ENCODE results near the gene KRTAP5-6. TPM values are rescaled to one million over a fixed set of nuclear protein-coding genes. Genes with fewer than 3 reads are reported as not detected.
"Not testable (repeated sequence)": the region's sequence is repeated elsewhere in the genome, so short reads cannot be mapped to it uniquely, and the experiment has no call there.

KRTAP5-6 gene
- total RNA-seq, 1 donor from 2014 or later, result not detected

DNA sequence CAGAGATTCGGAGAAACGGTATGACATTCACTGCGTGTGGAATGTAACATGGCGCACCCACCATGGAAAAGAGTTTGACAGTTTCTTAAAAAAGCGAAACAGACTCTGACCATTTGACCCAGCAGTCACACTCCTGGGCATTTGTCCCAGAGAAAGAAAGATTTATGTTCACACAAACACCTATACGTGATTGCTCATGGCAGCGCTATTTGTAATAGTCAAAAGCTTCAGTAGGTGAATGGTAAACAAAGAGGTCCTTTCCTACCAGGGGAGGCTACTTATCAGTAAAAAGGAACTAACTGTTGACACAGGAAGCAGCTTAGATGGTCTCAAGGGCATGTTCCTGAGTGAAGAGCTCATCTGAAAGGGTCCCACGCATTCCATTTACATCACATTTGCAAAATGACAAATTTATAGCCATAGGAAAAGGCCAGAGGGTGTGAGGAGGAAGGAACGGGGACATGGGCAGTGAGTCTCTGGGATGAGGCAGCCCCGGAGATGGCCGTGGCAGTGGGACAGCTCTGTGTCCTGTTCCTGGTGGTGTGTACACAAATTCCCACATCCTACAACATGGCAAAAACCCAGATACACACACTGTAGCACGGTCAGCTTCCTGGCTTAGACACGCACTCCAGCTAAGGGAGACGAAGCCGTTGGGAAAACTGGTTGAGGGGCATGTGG, 14.6 kb upstream of the KRTAP5-6 start:
- DNase-seq (ENCODE audit: low spot score), result no peak
- no peaks in the 10 kb centered on the region for H3K9me3 Mint-ChIP-seq (ENCODE audit: unreplicated experiment)
- H3K27me3 Mint-ChIP-seq (ENCODE audit: unreplicated experiment), result no peaks in the 10 kb centered on the region
- H3K27ac Mint-ChIP-seq (ENCODE audit: unreplicated experiment), result peak overlapping the region; percentile 0
- H3K4me1 Mint-ChIP-seq (ENCODE audit: unreplicated experiment), result peaks cover 13% of the 10 kb centered on the region
- no peaks in the 10 kb centered on the region for H3K36me3 Mint-ChIP-seq (ENCODE audit: low read depth, unreplicated experiment)
- TF ChIP-seq, protein P1, sequence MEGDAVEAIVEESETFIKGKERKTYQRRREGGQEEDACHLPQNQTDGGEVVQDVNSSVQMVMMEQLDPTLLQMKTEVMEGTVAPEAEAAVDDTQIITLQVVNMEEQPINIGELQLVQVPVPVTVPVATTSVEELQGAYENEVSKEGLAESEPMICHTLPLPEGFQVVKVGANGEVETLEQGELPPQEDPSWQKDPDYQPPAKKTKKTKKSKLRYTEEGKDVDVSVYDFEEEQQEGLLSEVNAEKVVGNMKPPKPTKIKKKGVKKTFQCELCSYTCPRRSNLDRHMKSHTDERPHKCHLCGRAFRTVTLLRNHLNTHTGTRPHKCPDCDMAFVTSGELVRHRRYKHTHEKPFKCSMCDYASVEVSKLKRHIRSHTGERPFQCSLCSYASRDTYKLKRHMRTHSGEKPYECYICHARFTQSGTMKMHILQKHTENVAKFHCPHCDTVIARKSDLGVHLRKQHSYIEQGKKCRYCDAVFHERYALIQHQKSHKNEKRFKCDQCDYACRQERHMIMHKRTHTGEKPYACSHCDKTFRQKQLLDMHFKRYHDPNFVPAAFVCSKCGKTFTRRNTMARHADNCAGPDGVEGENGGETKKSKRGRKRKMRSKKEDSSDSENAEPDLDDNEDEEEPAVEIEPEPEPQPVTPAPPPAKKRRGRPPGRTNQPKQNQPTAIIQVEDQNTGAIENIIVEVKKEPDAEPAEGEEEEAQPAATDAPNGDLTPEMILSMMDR (IDR thresholded peaks at IDR 0.05; ENCODE audit: unreplicated experiment), result no peak
- no peak overlapping the region for H3K4me3 Mint-ChIP-seq (ENCODE audit: unreplicated experiment)

DNA sequence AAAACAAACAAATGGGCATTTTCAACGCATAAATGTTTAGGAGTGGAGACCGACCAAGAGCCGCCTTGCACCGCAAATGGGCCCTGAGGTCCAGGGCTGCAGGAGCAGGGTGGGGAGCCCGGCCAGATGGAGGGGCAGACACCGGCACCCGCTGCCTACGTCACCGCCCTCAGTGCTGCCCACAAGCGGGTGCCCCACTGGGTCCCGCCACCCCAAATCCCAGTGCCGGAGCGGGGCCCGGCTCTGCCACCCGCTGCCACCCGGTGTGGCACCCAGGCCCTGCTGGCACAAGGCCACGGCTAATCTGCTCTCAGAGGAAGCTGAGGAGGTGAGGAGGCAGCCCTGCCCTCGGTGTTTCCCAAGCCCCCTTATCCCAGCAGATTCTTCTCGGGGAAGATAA, 13.8 kb upstream of the KRTAP5-6 start:
- not testable (repeated sequence) for H3K36me3 Mint-ChIP-seq (ENCODE audit: low read depth, unreplicated experiment); H3K27ac Mint-ChIP-seq (ENCODE audit: unreplicated experiment); DNase-seq (ENCODE audit: low spot score); H3K27me3 Mint-ChIP-seq (ENCODE audit: unreplicated experiment); H3K4me3 Mint-ChIP-seq (ENCODE audit: unreplicated experiment); H3K9me3 Mint-ChIP-seq (ENCODE audit: unreplicated experiment)
- peaks cover 13% of the 10 kb centered on the region for H3K4me1 Mint-ChIP-seq (ENCODE audit: unreplicated experiment)

DNA sequence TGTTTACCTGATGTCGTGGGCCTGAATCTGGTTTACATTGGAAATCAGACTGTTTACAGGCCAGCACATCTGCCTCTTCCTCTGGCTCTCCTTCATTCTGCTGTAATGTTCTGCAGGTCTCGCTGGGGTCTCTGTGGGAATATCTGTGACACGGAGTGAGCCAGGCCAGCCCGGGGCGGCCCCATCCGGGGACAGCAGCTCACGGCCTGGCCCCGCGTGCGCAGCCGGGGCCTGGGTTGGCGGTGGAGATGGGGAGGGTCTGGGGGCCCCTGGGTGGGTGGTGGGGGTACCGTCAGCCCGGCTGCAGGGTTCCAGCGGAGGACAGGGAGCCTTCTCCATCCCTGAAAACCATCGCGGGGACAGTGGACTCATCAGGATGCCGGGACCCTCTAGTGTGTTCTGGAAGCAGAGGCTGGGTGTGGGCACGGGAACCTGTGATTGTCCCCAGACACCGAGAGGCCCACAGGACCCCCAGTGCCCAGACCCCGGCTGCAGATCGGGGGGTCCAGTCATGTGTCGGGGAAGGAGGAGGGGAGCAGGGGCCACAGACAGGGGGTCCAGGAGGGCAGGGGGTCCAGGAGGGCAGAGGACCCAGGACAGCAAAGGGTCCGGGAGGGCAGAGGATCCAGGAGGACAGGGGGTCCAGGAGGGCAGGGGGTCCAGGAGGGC, 13.0 kb upstream of the KRTAP5-6 start:
- not testable (repeated sequence) for H3K9me3 Mint-ChIP-seq (ENCODE audit: unreplicated experiment); H3K27ac Mint-ChIP-seq (ENCODE audit: unreplicated experiment); H3K4me3 Mint-ChIP-seq (ENCODE audit: unreplicated experiment); H3K36me3 Mint-ChIP-seq (ENCODE audit: low read depth, unreplicated experiment); H3K27me3 Mint-ChIP-seq (ENCODE audit: unreplicated experiment); DNase-seq (ENCODE audit: low spot score)
- peaks cover 13% of the 10 kb centered on the region for H3K4me1 Mint-ChIP-seq (ENCODE audit: unreplicated experiment)

DNA sequence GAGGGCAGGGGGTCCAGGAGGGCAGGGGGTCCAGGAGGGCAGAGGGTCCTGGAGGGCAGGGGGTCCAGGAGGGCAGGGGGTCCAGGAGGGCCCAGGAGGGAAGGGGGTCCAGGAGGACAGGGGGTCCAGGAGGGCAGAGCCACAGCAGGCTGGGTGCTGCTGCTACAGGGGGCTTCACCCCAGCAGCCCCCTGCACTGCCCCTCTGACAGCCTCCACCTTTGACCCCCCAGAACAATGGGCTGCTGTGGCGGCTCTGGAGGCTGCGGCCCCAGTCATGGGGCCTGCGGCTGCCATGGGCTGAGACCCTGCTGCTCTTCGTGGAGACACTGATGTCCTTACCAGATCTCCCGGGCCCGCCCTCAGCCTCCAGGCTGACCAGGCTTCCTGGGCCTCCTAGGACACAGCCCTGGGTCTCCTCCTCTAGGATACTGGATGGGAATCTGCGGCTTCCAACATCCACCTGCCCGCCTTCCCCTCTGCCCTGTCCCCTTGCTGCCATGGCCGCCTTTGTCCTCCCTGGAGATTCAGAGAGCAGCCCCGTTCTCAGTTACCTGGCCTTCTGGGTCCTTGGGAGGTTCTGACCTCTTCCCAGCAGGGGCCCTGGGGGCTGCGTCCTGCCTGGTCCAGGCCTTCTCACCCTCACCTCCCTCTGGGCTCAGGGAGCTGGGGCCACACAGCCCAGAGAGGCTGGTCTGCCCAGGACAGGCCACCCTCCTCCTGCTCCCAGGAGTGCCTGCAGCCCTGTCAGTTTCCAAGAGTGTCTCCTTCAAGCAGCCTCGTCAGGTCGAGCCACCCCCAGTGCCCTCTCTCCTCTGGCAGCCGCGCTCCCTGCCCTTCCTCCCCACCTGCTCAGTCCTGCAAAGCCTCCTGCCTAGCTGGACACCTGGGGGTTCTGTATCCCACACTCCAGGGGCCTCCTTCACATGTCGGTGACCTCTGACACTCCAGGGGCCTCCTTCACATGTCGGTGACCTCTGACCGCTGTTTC, 11.8 kb upstream of the KRTAP5-6 start:
- not testable (repeated sequence) for DNase-seq (ENCODE audit: low spot score); H3K36me3 Mint-ChIP-seq (ENCODE audit: low read depth, unreplicated experiment); H3K27me3 Mint-ChIP-seq (ENCODE audit: unreplicated experiment); H3K4me3 Mint-ChIP-seq (ENCODE audit: unreplicated experiment); H3K9me3 Mint-ChIP-seq (ENCODE audit: unreplicated experiment); H3K27ac Mint-ChIP-seq (ENCODE audit: unreplicated experiment)
- peaks cover 13% of the 10 kb centered on the region for H3K4me1 Mint-ChIP-seq (ENCODE audit: unreplicated experiment)

DNA sequence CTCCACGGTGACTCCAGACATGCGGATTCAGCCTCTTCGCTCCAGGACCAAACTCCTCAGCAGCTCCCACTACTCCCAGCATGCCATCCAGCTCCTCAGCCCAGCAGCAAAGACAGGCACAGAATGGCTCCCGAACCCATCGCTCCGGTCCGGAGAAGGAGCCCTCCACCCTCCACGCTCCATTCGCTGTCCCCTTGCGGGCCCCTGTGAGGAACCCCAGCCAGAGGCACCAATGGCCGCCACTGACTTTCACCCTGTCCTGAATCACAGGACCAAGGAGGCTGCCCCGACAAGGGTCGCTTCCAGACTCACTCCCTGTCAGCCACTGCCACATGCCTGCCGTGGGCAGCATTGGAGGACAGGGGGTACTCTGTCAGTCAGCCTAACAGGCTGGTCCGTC, 10.8 kb upstream of the KRTAP5-6 start:
- not testable (repeated sequence) for H3K36me3 Mint-ChIP-seq (ENCODE audit: low read depth, unreplicated experiment); H3K4me3 Mint-ChIP-seq (ENCODE audit: unreplicated experiment); H3K27me3 Mint-ChIP-seq (ENCODE audit: unreplicated experiment); DNase-seq (ENCODE audit: low spot score); H3K27ac Mint-ChIP-seq (ENCODE audit: unreplicated experiment); H3K9me3 Mint-ChIP-seq (ENCODE audit: unreplicated experiment)
- H3K4me1 Mint-ChIP-seq (ENCODE audit: unreplicated experiment), result peaks cover 13% of the 10 kb centered on the region

DNA sequence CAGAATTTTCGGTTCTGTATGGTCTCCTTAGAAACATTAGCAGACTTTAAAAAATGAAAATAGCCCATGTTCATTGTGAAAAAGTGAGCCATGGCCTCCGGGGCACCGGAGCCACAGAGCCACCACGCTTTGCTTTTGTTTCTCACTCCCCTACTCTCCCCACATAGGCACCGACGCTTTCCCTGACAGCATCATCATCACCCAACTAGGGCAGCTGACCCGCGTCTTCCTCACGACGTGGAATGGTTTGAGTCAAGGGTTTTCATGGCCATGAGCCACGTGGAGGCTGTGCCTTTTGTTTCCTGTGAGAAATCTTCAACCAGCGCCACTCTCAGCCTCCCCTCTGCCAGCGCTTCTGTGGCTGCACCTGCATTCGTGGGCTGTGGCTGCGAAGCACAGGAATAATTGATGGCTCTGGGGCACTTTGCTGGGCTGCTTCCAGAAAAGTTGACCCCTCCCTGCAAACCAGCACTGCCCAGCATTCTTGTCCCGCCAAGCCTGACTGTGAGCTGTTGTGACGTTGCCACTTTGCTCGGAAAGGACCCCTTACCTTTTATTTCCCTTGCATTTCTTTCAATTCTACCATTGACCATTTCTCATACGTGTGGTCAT, 8.6 kb upstream of the KRTAP5-6 start:
- H3K9me3 Mint-ChIP-seq (ENCODE audit: unreplicated experiment); H3K27ac Mint-ChIP-seq (ENCODE audit: unreplicated experiment); H3K4me1 Mint-ChIP-seq (ENCODE audit: unreplicated experiment); H3K36me3 Mint-ChIP-seq (ENCODE audit: low read depth, unreplicated experiment); H3K27me3 Mint-ChIP-seq (ENCODE audit: unreplicated experiment); H3K4me3 Mint-ChIP-seq (ENCODE audit: unreplicated experiment); DNase-seq (ENCODE audit: low spot score): not testable (repeated sequence)

DNA sequence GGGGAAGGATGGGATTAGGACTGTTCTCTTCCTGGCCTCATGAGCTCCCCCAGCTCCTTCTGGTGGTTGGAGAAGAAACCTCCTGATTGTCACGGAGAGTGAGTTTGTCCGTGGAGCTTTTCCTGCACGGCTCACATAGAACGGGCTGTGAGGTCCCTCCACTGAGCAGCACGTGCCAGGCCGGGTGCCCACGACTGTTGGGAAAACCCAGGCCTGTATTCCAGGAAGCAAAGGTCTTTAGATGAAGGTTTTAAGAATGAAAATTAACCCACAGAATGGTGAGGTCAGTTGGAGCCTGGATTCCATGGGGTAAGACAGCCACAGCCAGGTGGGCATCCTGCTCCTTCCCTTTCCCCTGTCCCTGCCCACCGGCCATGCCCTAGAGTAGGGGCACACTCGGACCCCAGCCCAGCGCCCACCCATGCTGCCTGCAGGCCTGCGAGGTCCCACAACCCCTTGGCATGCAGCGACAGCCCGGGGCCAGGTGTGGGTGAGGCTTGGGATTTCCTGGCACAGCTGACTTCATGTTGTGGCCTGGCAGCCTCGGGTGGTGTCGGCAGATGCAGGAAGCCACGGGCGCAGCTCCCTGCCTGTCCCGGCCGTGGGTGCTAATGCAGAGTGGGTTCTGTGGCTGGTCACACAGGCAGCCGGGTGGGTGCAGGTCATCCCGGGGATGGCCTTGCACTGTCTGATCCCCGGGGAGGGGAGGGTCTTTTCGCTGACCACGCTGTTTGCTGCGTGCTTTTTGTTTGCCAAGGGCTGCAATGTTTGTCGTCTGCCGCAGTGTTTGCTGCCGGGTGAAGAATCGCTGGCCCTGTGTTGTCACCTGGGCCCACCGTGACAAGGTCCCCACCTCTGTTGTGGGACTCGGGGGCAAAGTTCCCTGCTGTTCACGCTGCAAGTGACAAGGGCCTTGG, 7.5 kb upstream of the KRTAP5-6 start:
- H3K27ac Mint-ChIP-seq (ENCODE audit: unreplicated experiment); H3K36me3 Mint-ChIP-seq (ENCODE audit: low read depth, unreplicated experiment); H3K9me3 Mint-ChIP-seq (ENCODE audit: unreplicated experiment); H3K4me3 Mint-ChIP-seq (ENCODE audit: unreplicated experiment); H3K4me1 Mint-ChIP-seq (ENCODE audit: unreplicated experiment); H3K27me3 Mint-ChIP-seq (ENCODE audit: unreplicated experiment); DNase-seq (ENCODE audit: low spot score): not testable (repeated sequence)
